SK-N-SH treated with all-trans-retinoic acid at 6 μM for 48 hours (cell line): ENCODE data around the gene PMEPA1.

Experiments
- ATAC-seq: fragments of 200-7000 bp; cut with Tn5 transposase; 3 replicates; pipeline ENCODE4 v1.9.1; 2020; ENCODE audit warnings: mild to moderate bottlenecking, moderate library complexity
- ARNTL ChIP-seq: fragments of 450-650 bp; formaldehyde crosslinking; IDR thresholded peaks from 2 replicates; pipeline ENCODE4 v1.5.0; 2020; ENCODE audit warnings: low read depth, mild to moderate bottlenecking, moderate library complexity, borderline replicate concordance
- CSDC2 ChIP-seq: fragments of 250-450 bp; sonication (Bioruptor Pico); IDR thresholded peaks from 2 replicates; pipeline ENCODE4 v1.5.0; 2020; ENCODE audit warnings: mild to moderate bottlenecking, moderate library complexity
- ESRRG ChIP-seq: fragments of 250-450 bp; sonication (Bioruptor Pico); IDR thresholded peaks from 2 replicates; pipeline ENCODE4 v1.6.1; 2021; ENCODE audit warnings: mild to moderate bottlenecking
- GLIS3 ChIP-seq: fragments of 250-450 bp; sonication (Bioruptor Pico); IDR thresholded peaks from 2 replicates; pipeline ENCODE4 v1.5.0; 2020; ENCODE audit warnings: mild to moderate bottlenecking, moderate library complexity
- ISL1 ChIP-seq: fragments of 250-450 bp; sonication (Bioruptor Pico); IDR thresholded peaks from 2 replicates; pipeline ENCODE4 v2.1.2; 2022; ENCODE audit warnings: mild to moderate bottlenecking, moderate library complexity
- PPARA ChIP-seq: fragments of 250-450 bp; sonication (Bioruptor Pico); IDR thresholded peaks from 2 replicates; pipeline ENCODE4 v1.5.0; 2020; ENCODE audit warnings: mild to moderate bottlenecking, borderline replicate concordance
- SNAI2 ChIP-seq: fragments of 250-450 bp; sonication (Bioruptor Pico); IDR thresholded peaks from 2 replicates; pipeline ENCODE4 v1.5.0; 2020; ENCODE audit warnings: mild to moderate bottlenecking, moderate library complexity
- ZC3H10 ChIP-seq: fragments of 250-450 bp; sonication (Bioruptor Pico); IDR thresholded peaks from 2 replicates; pipeline ENCODE4 v1.5.1; 2021; ENCODE audit warnings: mild to moderate bottlenecking, moderate library complexity
- ZFP3 ChIP-seq: fragments of 250-450 bp; sonication (Bioruptor Pico); IDR thresholded peaks from 2 replicates; pipeline ENCODE4 v1.5.0; 2020; ENCODE audit warnings: mild to moderate bottlenecking, moderate library complexity
- ZFP30 ChIP-seq: fragments of 450-650 bp; formaldehyde crosslinking; IDR thresholded peaks from 2 replicates; pipeline ENCODE4 v1.5.0; 2022; ENCODE audit warnings: mild to moderate bottlenecking, moderate library complexity
- ZNF565 ChIP-seq: fragments of 450-650 bp; formaldehyde crosslinking; conservative IDR thresholded peaks from 2 replicates; pipeline ENCODE4 v1.5.0; 2020; ENCODE audit warnings: low read depth, mild to moderate bottlenecking, moderate library complexity
- ZNF8 ChIP-seq: fragments of 450-650 bp; formaldehyde crosslinking; IDR thresholded peaks from 2 replicates; pipeline ENCODE4 v1.5.0; 2020; ENCODE audit warnings: mild to moderate bottlenecking, moderate library complexity
- TF ChIP-seq, protein P1 (sequence below): fragments of 250-450 bp; sonication (Bioruptor Pico); IDR thresholded peaks from 2 replicates; pipeline ENCODE4 v1.5.1; 2020; ENCODE audit warnings: low read depth, mild to moderate bottlenecking, moderate library complexity
- TF ChIP-seq, protein P2 (sequence below): fragments of 250-450 bp; sonication (Bioruptor Pico); IDR thresholded peaks from 2 replicates; pipeline ENCODE4 v1.8.0; 2020; ENCODE audit warnings: mild to moderate bottlenecking, moderate library complexity, borderline replicate concordance
- TF ChIP-seq, protein P3 (sequence below): fragments of 250-450 bp; sonication (Bioruptor Pico); IDR thresholded peaks from 2 replicates; pipeline ENCODE4 v1.5.0; 2020; ENCODE audit warnings: mild to moderate bottlenecking, moderate library complexity
- TF ChIP-seq, protein P4 (sequence below): fragments of 250-450 bp; sonication (Bioruptor Pico); IDR thresholded peaks from 2 replicates; pipeline ENCODE4 v1.5.1; 2021; ENCODE audit warnings: mild to moderate bottlenecking, moderate library complexity
- TF ChIP-seq, protein P5 (sequence below): fragments of 250-450 bp; sonication (Bioruptor Pico); IDR thresholded peaks from 2 replicates; pipeline ENCODE4 v1.8.0; 2021; ENCODE audit warnings: low read depth, mild to moderate bottlenecking, moderate library complexity, borderline replicate concordance

PMEPA1 gene, protein sequence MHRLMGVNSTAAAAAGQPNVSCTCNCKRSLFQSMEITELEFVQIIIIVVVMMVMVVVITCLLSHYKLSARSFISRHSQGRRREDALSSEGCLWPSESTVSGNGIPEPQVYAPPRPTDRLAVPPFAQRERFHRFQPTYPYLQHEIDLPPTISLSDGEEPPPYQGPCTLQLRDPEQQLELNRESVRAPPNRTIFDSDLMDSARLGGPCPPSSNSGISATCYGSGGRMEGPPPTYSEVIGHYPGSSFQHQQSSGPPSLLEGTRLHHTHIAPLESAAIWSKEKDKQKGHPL

DNA sequence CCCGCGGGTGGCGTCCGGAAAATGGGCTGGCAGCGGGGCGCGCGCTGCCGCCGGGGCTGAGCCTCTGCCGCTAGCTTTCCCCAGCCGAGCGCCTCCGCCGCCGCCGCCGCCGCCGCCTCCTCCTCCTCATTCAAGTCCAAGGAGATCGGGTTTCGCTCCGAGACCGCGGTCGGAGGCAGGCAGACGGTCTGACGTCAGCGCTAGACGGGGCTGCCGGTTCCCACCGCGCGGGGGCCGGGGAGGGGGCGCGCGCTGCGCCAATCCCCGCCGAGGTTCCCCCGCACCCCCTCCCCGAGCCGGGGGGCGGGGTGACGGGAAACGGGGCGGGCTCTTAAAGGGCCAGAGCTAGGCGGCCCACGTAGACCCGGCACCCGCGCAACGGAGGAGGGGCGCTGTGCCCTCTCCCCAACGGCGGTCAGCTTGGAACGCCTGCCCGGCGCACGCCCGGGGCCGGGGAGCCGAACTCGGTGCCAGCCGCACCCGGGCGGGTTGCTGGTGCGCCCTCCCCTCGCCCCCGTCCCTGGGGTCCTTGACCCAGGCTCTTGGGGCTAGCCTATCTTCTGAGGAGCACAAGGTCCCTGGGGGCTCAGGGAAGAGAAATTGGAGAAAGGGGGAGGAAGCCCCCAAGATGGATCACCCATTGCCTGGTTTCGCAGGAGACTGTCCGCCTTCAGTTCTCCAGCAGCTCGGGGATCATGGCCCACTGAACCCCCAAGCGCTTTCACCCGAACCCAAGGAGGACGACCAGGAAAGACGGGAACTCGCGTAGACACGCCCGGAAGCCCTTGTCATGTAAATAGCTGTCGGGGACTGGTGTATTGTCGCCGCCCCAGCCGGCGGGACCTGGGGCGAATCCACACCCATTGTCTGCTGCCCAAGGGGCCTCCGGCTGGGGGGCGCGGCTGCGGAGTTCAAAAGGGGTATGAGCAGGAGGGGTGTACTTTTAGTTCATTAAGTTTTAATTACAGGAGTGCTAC is at the start of gene PMEPA1:
PMEPA1 (minus strand) TSS at position 193 of the 977 bp plus-strand sequence. CDS start 433 bp downstream, outside the sequence.
- TF ChIP-seq ESRRG (CRISPR knock-in tag) (no peak), SNAI2 (CRISPR knock-in tag) (no peak), ISL1 (CRISPR knock-in tag) (no peak)
- TF ChIP-seq, protein P1, sequence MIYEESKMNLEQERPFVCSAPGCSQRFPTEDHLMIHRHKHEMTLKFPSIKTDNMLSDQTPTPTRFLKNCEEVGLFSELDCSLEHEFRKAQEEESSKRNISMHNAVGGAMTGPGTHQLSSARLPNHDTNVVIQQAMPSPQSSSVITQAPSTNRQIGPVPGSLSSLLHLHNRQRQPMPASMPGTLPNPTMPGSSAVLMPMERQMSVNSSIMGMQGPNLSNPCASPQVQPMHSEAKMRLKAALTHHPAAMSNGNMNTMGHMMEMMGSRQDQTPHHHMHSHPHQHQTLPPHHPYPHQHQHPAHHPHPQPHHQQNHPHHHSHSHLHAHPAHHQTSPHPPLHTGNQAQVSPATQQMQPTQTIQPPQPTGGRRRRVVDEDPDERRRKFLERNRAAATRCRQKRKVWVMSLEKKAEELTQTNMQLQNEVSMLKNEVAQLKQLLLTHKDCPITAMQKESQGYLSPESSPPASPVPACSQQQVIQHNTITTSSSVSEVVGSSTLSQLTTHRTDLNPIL (CRISPR knock-in tag): no peak
- TF ChIP-seq, protein P2, sequence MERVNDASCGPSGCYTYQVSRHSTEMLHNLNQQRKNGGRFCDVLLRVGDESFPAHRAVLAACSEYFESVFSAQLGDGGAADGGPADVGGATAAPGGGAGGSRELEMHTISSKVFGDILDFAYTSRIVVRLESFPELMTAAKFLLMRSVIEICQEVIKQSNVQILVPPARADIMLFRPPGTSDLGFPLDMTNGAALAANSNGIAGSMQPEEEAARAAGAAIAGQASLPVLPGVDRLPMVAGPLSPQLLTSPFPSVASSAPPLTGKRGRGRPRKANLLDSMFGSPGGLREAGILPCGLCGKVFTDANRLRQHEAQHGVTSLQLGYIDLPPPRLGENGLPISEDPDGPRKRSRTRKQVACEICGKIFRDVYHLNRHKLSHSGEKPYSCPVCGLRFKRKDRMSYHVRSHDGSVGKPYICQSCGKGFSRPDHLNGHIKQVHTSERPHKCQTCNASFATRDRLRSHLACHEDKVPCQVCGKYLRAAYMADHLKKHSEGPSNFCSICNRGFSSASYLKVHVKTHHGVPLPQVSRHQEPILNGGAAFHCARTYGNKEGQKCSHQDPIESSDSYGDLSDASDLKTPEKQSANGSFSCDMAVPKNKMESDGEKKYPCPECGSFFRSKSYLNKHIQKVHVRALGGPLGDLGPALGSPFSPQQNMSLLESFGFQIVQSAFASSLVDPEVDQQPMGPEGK (CRISPR knock-in tag): peak; percentile 87
- peak; percentile 85 for ATAC-seq

DNA sequence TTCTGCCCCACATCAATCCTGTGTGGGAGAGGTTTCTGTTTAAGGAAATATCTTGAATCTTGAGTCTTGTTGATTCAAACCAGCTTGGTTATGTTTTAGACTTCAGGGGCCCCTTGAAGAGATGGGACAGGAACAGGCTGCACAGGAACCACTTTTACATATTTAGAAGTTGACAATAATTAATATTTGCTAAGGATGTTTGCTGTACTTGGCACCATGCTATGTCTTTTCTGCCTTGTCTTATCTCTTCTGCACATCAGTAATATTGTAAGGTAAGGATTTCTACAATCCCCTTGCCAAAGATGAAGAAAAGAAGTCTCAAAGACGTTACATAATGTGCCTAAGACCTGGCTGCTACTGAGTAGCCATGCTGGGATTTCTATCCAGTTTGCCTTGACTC is 48.0 kb upstream of the PMEPA1 start:
- TF ChIP-seq, protein P1 (CRISPR knock-in tag): no peak
- no peak for TF ChIP-seq GLIS3
- TF ChIP-seq PPARA (CRISPR knock-in tag): no peak
- TF ChIP-seq, protein P3, sequence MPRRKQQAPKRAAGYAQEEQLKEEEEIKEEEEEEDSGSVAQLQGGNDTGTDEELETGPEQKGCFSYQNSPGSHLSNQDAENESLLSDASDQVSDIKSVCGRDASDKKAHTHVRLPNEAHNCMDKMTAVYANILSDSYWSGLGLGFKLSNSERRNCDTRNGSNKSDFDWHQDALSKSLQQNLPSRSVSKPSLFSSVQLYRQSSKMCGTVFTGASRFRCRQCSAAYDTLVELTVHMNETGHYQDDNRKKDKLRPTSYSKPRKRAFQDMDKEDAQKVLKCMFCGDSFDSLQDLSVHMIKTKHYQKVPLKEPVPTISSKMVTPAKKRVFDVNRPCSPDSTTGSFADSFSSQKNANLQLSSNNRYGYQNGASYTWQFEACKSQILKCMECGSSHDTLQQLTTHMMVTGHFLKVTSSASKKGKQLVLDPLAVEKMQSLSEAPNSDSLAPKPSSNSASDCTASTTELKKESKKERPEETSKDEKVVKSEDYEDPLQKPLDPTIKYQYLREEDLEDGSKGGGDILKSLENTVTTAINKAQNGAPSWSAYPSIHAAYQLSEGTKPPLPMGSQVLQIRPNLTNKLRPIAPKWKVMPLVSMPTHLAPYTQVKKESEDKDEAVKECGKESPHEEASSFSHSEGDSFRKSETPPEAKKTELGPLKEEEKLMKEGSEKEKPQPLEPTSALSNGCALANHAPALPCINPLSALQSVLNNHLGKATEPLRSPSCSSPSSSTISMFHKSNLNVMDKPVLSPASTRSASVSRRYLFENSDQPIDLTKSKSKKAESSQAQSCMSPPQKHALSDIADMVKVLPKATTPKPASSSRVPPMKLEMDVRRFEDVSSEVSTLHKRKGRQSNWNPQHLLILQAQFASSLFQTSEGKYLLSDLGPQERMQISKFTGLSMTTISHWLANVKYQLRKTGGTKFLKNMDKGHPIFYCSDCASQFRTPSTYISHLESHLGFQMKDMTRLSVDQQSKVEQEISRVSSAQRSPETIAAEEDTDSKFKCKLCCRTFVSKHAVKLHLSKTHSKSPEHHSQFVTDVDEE (CRISPR knock-in tag): no peak
- TF ChIP-seq ZNF8 (CRISPR knock-in tag): no peak
- no peak for TF ChIP-seq ZFP30 (CRISPR knock-in tag)
- TF ChIP-seq ARNTL (CRISPR knock-in tag): no peak
- no peak for TF ChIP-seq ZFP3 (CRISPR knock-in tag)
- TF ChIP-seq ZC3H10: no peak
- TF ChIP-seq, all 23 proteins: peak for 0
- no peak for ATAC-seq

DNA sequence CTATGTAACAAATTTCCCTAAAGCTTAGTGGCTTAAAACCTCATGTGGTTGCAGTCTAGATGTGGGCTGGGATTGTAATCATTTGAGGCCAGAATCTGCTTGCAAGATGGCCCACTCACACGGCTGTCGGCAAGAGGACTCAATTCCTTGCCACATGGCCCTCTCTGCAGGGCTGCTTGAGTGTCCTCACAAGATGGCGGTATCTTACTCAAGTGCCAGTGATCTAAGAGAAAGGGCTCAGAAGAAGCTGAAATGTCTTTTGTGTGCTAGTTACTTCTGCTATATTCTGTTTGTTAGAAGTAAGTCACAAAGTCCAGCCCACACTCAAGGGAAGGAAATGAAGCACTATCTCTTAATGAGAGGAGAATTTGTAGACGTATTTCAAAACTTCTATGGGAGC is 47.1 kb upstream of the PMEPA1 start:
- ATAC-seq: no peak
- no peak for TF ChIP-seq SNAI2 (CRISPR knock-in tag)
- peak; percentile 96 for TF ChIP-seq ZNF565 (CRISPR knock-in tag)

DNA sequence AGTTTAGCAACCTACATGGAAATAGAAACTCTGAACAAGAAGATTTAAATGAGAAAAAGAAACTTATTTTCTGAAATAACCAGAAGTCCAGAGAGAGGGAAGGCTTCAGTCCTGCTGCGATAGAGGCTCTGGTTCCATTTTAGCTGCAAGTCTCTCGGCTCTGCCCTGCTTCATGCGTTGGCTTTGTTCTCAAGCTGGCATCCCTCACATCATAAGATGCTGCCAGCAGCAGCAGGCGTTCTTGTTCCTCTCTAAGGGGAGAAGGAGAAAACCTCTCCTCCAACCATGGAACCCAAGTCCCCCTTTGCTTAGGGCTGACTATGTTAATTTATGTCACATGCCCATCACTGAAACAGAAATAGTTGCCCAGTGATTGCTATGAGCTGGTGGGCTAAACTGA is 46.4 kb upstream of the PMEPA1 start:
- TF ChIP-seq PPARA (CRISPR knock-in tag) (no peak), ARNTL (CRISPR knock-in tag) (no peak), CSDC2 (no peak)
- TF ChIP-seq, protein P4, sequence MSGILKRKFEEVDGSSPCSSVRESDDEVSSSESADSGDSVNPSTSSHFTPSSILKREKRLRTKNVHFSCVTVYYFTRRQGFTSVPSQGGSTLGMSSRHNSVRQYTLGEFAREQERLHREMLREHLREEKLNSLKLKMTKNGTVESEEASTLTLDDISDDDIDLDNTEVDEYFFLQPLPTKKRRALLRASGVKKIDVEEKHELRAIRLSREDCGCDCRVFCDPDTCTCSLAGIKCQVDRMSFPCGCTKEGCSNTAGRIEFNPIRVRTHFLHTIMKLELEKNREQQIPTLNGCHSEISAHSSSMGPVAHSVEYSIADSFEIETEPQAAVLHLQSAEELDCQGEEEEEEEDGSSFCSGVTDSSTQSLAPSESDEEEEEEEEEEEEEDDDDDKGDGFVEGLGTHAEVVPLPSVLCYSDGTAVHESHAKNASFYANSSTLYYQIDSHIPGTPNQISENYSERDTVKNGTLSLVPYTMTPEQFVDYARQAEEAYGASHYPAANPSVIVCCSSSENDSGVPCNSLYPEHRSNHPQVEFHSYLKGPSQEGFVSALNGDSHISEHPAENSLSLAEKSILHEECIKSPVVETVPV (CRISPR knock-in tag): no peak
- TF ChIP-seq, protein P1 (CRISPR knock-in tag): no peak
- TF ChIP-seq, protein P5, sequence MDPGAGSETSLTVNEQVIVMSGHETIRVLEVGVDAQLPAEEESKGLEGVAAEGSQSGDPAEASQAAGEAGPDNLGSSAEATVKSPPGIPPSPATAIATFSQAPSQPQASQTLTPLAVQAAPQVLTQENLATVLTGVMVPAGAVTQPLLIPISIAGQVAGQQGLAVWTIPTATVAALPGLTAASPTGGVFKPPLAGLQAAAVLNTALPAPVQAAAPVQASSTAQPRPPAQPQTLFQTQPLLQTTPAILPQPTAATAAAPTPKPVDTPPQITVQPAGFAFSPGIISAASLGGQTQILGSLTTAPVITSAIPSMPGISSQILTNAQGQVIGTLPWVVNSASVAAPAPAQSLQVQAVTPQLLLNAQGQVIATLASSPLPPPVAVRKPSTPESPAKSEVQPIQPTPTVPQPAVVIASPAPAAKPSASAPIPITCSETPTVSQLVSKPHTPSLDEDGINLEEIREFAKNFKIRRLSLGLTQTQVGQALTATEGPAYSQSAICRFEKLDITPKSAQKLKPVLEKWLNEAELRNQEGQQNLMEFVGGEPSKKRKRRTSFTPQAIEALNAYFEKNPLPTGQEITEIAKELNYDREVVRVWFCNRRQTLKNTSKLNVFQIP (CRISPR knock-in tag): no peak
- ATAC-seq: no peak
